GM18517 (cell line): ENCODE results near the gene SEC61A2.

Source experiments
- ATAC-seq: cut with Tn5 transposase; IDR thresholded peaks from one replicate; pipeline ENCODE4 v1.9.1; 2021; ENCODE audit warnings: mild to moderate bottlenecking, moderate library complexity; ENCODE audit not compliant: unreplicated experiment

Gene SEC61A2

GRCh38 chr10:12195603-12196506 lies 66.4 kb downstream of the SEC61A2 start, which contains the start of the genes CDC123 and NUDT5:
Gene CDC123, plus strand, starts transcription at chr10:12196188. Its CDS starts 58 bp downstream, at chr10:12196246.
Gene NUDT5, minus strand, starts transcription at chr10:12195891. Its CDS starts 9,600 bp downstream, at chr10:12186291.
- peak; percentile 81 for ATAC-seq

- ATAC-seq, result peak; percentile 16
Observed at GRCh38 chr10:12196531-12197211, 67.2 kb downstream of the SEC61A2 start.

GRCh38 chr10:12198156-12198555 lies 68.7 kb downstream of the SEC61A2 start:
- no peak for ATAC-seq

GRCh38 chr10:12200850-12201249 lies 71.4 kb downstream of the SEC61A2 start:
- no peak for ATAC-seq

- no peak for ATAC-seq
Observed at GRCh38 chr10:12201543-12201942, 72.1 kb downstream of the SEC61A2 start.

GRCh38 chr10:12202226-12202625 lies 72.7 kb downstream of the SEC61A2 start:
- ATAC-seq, result no peak

- ATAC-seq, result no peak
Observed at GRCh38 chr10:12205082-12205481, 75.6 kb downstream of the SEC61A2 start.

- ATAC-seq, result no peak
Observed at GRCh38 chr10:12207114-12207513, 77.6 kb downstream of the SEC61A2 start.

GRCh38 chr10:12208460-12208859 lies 79.0 kb downstream of the SEC61A2 start:
- ATAC-seq, result no peak

GRCh38 chr10:12212454-12212853 lies 83.0 kb downstream of the SEC61A2 start:
- no peak for ATAC-seq

- ATAC-seq, result no peak
Observed at GRCh38 chr10:12213621-12214020, 84.1 kb downstream of the SEC61A2 start.

- no peak for ATAC-seq
Observed at GRCh38 chr10:12214093-12214492, 84.6 kb downstream of the SEC61A2 start.

GRCh38 chr10:12214763-12215218 lies 85.3 kb downstream of the SEC61A2 start:
- no peak for ATAC-seq
